Smooth muscle cell (in vitro differentiated cells): ENCODE measurements around the gene COPS6. TPM values are rescaled to one million over a fixed set of nuclear protein-coding genes. Genes with fewer than 3 reads are reported as not detected.

Source experiments
- DNase-seq: peaks from one replicate; lab custom pipeline; 2025; ENCODE audit not compliant: unreplicated experiment; lab: John Stamatoyannopoulos, UW
- H2AFZ ChIP-seq: fragments of 200-600 bp; sonication (generic); 2 replicates; pipeline ENCODE4 v1.6.0; 2016; ENCODE audit warnings: antibody characterized with exemption, low read depth, mild to moderate bottlenecking
- H3F3A ChIP-seq: fragments of 200-600 bp; sonication (generic); 2 replicates; pipeline ENCODE4 v1.6.0; 2017; ENCODE audit warnings: antibody characterized with exemption, low read depth
- H3K27ac ChIP-seq: fragments of 200-600 bp; sonication (generic); 2 replicates; pipeline ENCODE4 v1.5.1; 2016; ENCODE audit warnings: low read depth, mild to moderate bottlenecking
- H3K27me3 ChIP-seq: fragments of 200-600 bp; sonication (generic); 2 replicates; pipeline ENCODE4 v1.6.1; 2016; ENCODE audit warnings: low read depth, mild to moderate bottlenecking
- H3K36me3 ChIP-seq: fragments of 200-600 bp; sonication (generic); 2 replicates; pipeline ENCODE4 v1.5.1; 2016; ENCODE audit warnings: low read depth
- H3K4me1 ChIP-seq: fragments of 200-600 bp; sonication (generic); 2 replicates; pipeline ENCODE4 v1.5.1; 2016; ENCODE audit warnings: low read depth
- H3K4me2 ChIP-seq: fragments of 200-600 bp; sonication (generic); 2 replicates; pipeline ENCODE4 v1.6.0; 2016; ENCODE audit warnings: mild to moderate bottlenecking
- H3K4me3 ChIP-seq: fragments of 200-600 bp; sonication (generic); 2 replicates; pipeline ENCODE4 v1.5.1; 2016; ENCODE audit warnings: mild to moderate bottlenecking
- H3K79me2 ChIP-seq: fragments of 200-600 bp; sonication (generic); 2 replicates; pipeline ENCODE4 v1.6.0; 2016; ENCODE audit warnings: low read depth, mild to moderate bottlenecking
- H3K9ac ChIP-seq: fragments of 200-600 bp; sonication (generic); 2 replicates; pipeline ENCODE4 v1.6.0; 2016; ENCODE audit warnings: low read depth
- H3K9me3 ChIP-seq: fragments of 200-600 bp; sonication (generic); replicated peaks from 2 replicates; pipeline ENCODE4 v1.5.1; 2016; ENCODE audit warnings: low read depth
- H4K20me1 ChIP-seq: fragments of 200-600 bp; sonication (generic); 2 replicates; pipeline ENCODE4 v1.6.0; 2016; ENCODE audit warnings: low read depth
- CTCF ChIP-seq: fragments of 200-600 bp; sonication (generic); IDR thresholded peaks from 2 replicates; pipeline ENCODE4 v1.5.1; 2017; ENCODE audit warnings: borderline replicate concordance, mild to moderate bottlenecking, antibody characterized with exemption; ENCODE audit not compliant: insufficient read depth, poor library complexity, severe bottlenecking
- WGBS: methylation state at CpG from one replicate; pipeline ENCODE4 v1.1.7; 2016; ENCODE audit warnings: low lambda C conversion rate; 5-methylcytosine and 5-hydroxymethylcytosine counted together
- polyA plus RNA-seq: library from polyadenylated mRNA; unstranded; fragments of >200 nt; fragmentation: Nextera tagmentation; extraction: Ambion mirVana; gene quantifications from 2 replicates; pipeline ENCODE4 v1.2.1, GENCODE V29; 2016
- total RNA-seq: library from RNA; depleted of rRNA; stranded (reverse); fragments of >200 nt; gene quantifications from 2 replicates; pipeline ENCODE4 v1.2.3, GENCODE V29; 2014

Gene COPS6
- total and polyA plus RNA-seq, 2 experiments from 2014 or later: 107 to 259 TPM

GRCh38 chr7:100102950-100103840 lies 14.4 kb downstream of the COPS6 start:
- Histone ChIP-seq H3K4me3 (no peak overlapping the region), H3F3A (peaks cover 11% of the 10 kb centered on the region), H3K79me2 (peaks cover 21% of the 10 kb centered on the region), H3K9me3 (no peaks in the 10 kb centered on the region), H3K27ac (peak overlapping the region; percentile 99), H4K20me1 (peaks cover 14% of the 10 kb centered on the region), H3K9ac (no peak overlapping the region), H3K4me1 (peaks cover 15% of the 10 kb centered on the region), H2AFZ (no peak overlapping the region), H3K36me3 (peaks cover 9% of the 10 kb centered on the region), H3K27me3 (no peaks in the 10 kb centered on the region), H3K4me2 (no peak overlapping the region)
- 85% methylated on average over 17 of the region's 17 CpGs for WGBS
- no peak for DNase-seq
- no peak for TF ChIP-seq CTCF

GRCh38 chr7:100105534-100105933 lies 16.8 kb downstream of the COPS6 start:
- no peaks in the 10 kb centered on the region for H3K27me3 ChIP-seq
- peaks cover 5% of the 10 kb centered on the region for H4K20me1 ChIP-seq
- H3K9me3 ChIP-seq: no peaks in the 10 kb centered on the region
- H2AFZ ChIP-seq: no peak overlapping the region
- H3K27ac ChIP-seq: no peak overlapping the region
- no peak overlapping the region for H3K4me2 ChIP-seq
- TF ChIP-seq CTCF: no peak
- H3K79me2 ChIP-seq: no peaks in the 10 kb centered on the region
- no peaks in the 10 kb centered on the region for H3K4me1 ChIP-seq
- H3K4me3 ChIP-seq: no peak overlapping the region
- peaks cover 5% of the 10 kb centered on the region for H3F3A ChIP-seq
- no peak overlapping the region for H3K9ac ChIP-seq
- WGBS: 96% methylated on average over 4 of the region's 4 CpGs
- no peaks in the 10 kb centered on the region for H3K36me3 ChIP-seq
- no peak for DNase-seq

- Histone ChIP-seq H3K4me1 (no peaks in the 10 kb centered on the region), H3K4me3 (no peak overlapping the region), H4K20me1 (no peaks in the 10 kb centered on the region), H3K9me3 (no peaks in the 10 kb centered on the region), H3K36me3 (no peaks in the 10 kb centered on the region), H3K9ac (no peak overlapping the region), H3K27ac (no peak overlapping the region), H3K79me2 (no peaks in the 10 kb centered on the region), H3K4me2 (no peak overlapping the region), H2AFZ (no peak overlapping the region), H3K27me3 (no peaks in the 10 kb centered on the region), H3F3A (peaks cover 5% of the 10 kb centered on the region)
- WGBS: 97% methylated on average over 16 of the region's 17 CpGs
- DNase-seq: no peak
- no peak for TF ChIP-seq CTCF
Observed at GRCh38 chr7:100106633-100107032, 17.9 kb downstream of the COPS6 start.
